ENCODE results near the gene CEP55. TPM values are rescaled to one million over a fixed set of nuclear protein-coding genes. Genes with fewer than 3 reads are reported as not detected.

Gene CEP55
- total RNA-seq, 1 experiment from 2014 or later, result 39.4 TPM

DNA sequence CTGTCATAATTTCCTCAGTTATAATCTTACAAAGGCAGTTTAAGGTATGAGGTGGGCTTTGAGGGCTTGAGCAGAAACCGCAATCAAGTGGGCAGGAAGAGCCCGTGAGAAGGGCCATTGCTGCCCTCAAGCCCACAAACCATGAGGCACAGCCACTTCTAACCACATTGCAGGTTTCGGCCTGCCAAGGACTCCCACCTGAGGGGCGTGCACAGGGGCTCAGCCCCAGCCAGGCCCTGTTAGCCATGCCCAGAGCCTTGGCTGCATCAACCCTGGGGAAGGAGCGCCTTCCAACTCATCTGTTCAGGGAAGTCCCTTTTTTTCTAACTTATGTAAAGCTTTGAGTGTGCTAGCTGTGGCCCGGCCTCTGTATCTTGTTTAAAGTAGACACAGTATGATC lies 64.1 kb downstream of the CEP55 start:
- BruUV-seq (replicated peaks), result no TSS peak
- intact Hi-C loops (cut with micrococcal nuclease), result no loop called here
- Mint-ChIP-seq H3K36me3 (ENCODE audit: insufficient read depth, unreplicated experiment) (no peaks in the 10 kb centered on the region), H3K4me3 (ENCODE audit: unreplicated experiment) (no peak overlapping the region), H3K27me3 (ENCODE audit: insufficient read depth, unreplicated experiment) (peaks cover 11% of the 10 kb centered on the region), H3K4me1 (ENCODE audit: insufficient read depth, unreplicated experiment) (peaks cover 6% of the 10 kb centered on the region), H3K9me3 (ENCODE audit: unreplicated experiment) (no peaks in the 10 kb centered on the region), H3K27ac (ENCODE audit: low read depth, unreplicated experiment) (no peak overlapping the region)
- DNase-seq (ENCODE audit: unreplicated experiment), result no peak
- POLR2A ChIA-PET, result no interaction called here
- CTCF ChIA-PET, result interaction anchor here (0.6 kb wide), 1 partner anchor 78 kb away, joined by 3 read pairs; the partner anchor contains the start of gene MYOF
- TF ChIP-seq, protein P1, sequence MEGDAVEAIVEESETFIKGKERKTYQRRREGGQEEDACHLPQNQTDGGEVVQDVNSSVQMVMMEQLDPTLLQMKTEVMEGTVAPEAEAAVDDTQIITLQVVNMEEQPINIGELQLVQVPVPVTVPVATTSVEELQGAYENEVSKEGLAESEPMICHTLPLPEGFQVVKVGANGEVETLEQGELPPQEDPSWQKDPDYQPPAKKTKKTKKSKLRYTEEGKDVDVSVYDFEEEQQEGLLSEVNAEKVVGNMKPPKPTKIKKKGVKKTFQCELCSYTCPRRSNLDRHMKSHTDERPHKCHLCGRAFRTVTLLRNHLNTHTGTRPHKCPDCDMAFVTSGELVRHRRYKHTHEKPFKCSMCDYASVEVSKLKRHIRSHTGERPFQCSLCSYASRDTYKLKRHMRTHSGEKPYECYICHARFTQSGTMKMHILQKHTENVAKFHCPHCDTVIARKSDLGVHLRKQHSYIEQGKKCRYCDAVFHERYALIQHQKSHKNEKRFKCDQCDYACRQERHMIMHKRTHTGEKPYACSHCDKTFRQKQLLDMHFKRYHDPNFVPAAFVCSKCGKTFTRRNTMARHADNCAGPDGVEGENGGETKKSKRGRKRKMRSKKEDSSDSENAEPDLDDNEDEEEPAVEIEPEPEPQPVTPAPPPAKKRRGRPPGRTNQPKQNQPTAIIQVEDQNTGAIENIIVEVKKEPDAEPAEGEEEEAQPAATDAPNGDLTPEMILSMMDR (IDR thresholded peaks at IDR 0.05; ENCODE audit: unreplicated experiment), result no peak

DNA sequence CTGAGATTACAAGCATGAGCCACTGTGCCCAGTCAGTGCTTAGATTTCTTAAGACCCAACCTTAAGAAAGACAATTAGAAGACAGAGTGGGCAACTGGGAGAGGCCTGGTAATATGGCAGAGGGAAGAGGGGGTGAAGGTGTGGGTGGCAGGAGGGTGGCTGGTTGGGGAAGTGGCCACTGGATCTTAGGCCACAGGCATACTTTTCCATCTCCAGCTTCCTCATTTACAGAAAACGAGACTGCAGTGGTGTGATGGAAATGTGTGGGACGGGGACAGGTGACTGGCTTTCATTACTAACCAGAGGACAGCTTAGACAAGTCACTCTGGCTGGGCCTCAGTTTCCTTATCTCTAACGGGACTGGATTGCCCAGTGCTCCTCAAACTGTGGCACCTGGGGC lies 69.0 kb downstream of the CEP55 start:
- ChIA-PET POLR2A (no interaction called here), CTCF (interaction anchor here (0.6 to 1.2 kb wide), 2 partner anchors 11 to 189 kb away, joined by 3 to 4 read pairs; no protein-coding TSS in a partner anchor)
- Mint-ChIP-seq H3K36me3 (ENCODE audit: insufficient read depth, unreplicated experiment) (no peaks in the 10 kb centered on the region), H3K4me3 (ENCODE audit: unreplicated experiment) (no peak overlapping the region), H3K27ac (ENCODE audit: low read depth, unreplicated experiment) (no peak overlapping the region), H3K27me3 (ENCODE audit: insufficient read depth, unreplicated experiment) (peaks cover 35% of the 10 kb centered on the region), H3K9me3 (ENCODE audit: unreplicated experiment) (no peaks in the 10 kb centered on the region), H3K4me1 (ENCODE audit: insufficient read depth, unreplicated experiment) (peaks cover 6% of the 10 kb centered on the region)
- DNase-seq (ENCODE audit: unreplicated experiment), result no peak
- TF ChIP-seq, protein P1 (IDR thresholded peaks at IDR 0.05; ENCODE audit: unreplicated experiment), result no peak
- intact Hi-C loops (cut with micrococcal nuclease), result no loop called here
- no TSS peak for BruUV-seq (replicated peaks)

DNA sequence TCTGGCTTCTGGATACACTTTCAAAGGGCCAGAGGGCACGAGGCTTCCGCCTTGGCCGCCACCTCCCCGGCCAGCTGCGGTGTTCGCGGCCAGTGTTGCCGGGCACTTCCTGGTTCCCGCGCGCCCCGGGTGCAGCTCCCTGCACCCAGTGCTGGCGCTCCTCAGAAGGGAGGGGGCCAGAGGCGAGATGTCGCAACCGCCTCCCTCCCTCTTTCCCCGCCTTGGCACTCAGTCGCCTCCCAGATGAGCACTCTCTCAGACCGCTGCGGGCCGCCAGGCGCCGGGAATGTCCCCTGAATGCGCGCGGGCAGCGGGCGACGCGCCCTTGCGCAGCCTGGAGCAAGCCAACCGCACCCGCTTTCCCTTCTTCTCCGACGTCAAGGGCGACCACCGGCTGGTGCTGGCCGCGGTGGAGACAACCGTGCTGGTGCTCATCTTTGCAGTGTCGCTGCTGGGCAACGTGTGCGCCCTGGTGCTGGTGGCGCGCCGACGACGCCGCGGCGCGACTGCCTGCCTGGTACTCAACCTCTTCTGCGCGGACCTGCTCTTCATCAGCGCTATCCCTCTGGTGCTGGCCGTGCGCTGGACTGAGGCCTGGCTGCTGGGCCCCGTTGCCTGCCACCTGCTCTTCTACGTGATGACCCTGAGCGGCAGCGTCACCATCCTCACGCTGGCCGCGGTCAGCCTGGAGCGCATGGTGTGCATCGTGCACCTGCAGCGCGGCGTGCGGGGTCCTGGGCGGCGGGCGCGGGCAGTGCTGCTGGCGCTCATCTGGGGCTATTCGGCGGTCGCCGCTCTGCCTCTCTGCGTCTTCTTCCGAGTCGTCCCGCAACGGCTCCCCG lies 70.2 kb downstream of the CEP55 start, which contains the start of gene FFAR4:
Gene FFAR4 (plus strand): TSS at position 231 of the 842 bp plus-strand sequence. CDS start 56 bp downstream, at position 287.
- CTCF ChIA-PET, result interaction anchor here (1.2 kb wide), 1 partner anchor 12 kb away, joined by 3 read pairs; no protein-coding TSS in a partner anchor
- intact Hi-C loops (cut with micrococcal nuclease), result no loop called here
- DNase-seq (ENCODE audit: unreplicated experiment), result peak; percentile 45
- H3K4me3 Mint-ChIP-seq (ENCODE audit: unreplicated experiment), result peak within 1 kb of the TSS; percentile 59
- POLR2A ChIA-PET, result no interaction called here
- H3K4me1 Mint-ChIP-seq (ENCODE audit: insufficient read depth, unreplicated experiment), result peaks cover 3% of the 10 kb centered on the region
- TF ChIP-seq, protein P1 (IDR thresholded peaks at IDR 0.05; ENCODE audit: unreplicated experiment), result no peak
- no TSS peak for BruUV-seq (replicated peaks)
- H3K27ac Mint-ChIP-seq (ENCODE audit: low read depth, unreplicated experiment), result no peak within 1 kb of the TSS
- no peaks in the 10 kb centered on the region for H3K9me3 Mint-ChIP-seq (ENCODE audit: unreplicated experiment)
- peaks cover 32% of the 10 kb centered on the region for H3K27me3 Mint-ChIP-seq (ENCODE audit: insufficient read depth, unreplicated experiment)
- no peaks in the 10 kb centered on the region for H3K36me3 Mint-ChIP-seq (ENCODE audit: insufficient read depth, unreplicated experiment)

DNA sequence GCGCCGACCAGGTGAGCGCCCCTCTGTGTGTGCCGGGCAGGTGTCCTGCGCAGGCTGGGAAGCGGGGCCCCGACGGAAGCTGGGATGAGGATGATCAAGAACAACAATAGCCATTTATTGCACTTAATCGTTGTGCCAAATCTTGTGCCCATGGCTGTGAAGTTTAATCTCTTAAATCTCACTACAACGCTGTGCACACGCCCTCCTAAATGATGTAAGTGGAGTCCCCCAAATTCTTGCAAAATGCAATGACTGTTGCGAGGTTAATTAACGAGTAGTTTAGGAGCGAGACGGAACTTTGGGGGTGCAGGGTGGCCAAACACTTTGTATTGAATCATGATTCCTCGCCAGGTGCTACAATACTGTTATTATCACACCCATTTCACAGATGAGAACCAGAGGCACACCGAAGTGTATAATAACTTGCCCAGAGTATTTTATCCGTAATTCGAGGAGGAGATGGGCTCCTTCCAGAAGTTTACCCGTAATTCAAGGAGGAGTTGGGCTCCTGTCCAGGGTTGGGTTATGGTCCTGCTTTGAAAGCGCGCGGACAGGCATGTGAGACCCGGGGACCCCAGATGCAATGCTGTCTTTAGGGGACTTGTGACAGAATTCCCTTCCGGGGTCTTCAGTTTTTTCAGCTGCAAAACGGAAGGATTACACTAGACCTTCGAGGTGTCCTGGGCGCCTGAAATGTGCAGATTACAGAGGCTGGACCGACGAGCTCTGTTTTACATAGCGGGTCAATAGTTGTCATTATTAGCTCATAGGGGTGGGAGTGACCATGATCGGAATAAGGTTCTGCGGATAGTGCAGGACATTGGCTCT lies 71.1 kb downstream of the CEP55 start:
- Mint-ChIP-seq H3K27me3 (ENCODE audit: insufficient read depth, unreplicated experiment) (peaks cover 34% of the 10 kb centered on the region), H3K9me3 (ENCODE audit: unreplicated experiment) (no peaks in the 10 kb centered on the region), H3K27ac (ENCODE audit: low read depth, unreplicated experiment) (no peak overlapping the region), H3K36me3 (ENCODE audit: insufficient read depth, unreplicated experiment) (no peaks in the 10 kb centered on the region), H3K4me1 (ENCODE audit: insufficient read depth, unreplicated experiment) (no peaks in the 10 kb centered on the region), H3K4me3 (ENCODE audit: unreplicated experiment) (peak overlapping the region; percentile 59)
- POLR2A ChIA-PET, result no interaction called here
- CTCF ChIA-PET, result interaction anchor here (0.7 kb wide), 2 partner anchors 13 to 25 kb away, joined by 3 read pairs; no protein-coding TSS in a partner anchor
- intact Hi-C loops (cut with micrococcal nuclease), result no loop called here
- BruUV-seq (replicated peaks), result no TSS peak
- TF ChIP-seq, protein P1 (IDR thresholded peaks at IDR 0.05; ENCODE audit: unreplicated experiment), result no peak
- no peak for DNase-seq (ENCODE audit: unreplicated experiment)
